Measurements from ENCODE around the gene MUC6. TPM values are rescaled to one million over a fixed set of nuclear protein-coding genes. Genes with fewer than 3 reads are reported as not detected.

Gene MUC6, protein sequence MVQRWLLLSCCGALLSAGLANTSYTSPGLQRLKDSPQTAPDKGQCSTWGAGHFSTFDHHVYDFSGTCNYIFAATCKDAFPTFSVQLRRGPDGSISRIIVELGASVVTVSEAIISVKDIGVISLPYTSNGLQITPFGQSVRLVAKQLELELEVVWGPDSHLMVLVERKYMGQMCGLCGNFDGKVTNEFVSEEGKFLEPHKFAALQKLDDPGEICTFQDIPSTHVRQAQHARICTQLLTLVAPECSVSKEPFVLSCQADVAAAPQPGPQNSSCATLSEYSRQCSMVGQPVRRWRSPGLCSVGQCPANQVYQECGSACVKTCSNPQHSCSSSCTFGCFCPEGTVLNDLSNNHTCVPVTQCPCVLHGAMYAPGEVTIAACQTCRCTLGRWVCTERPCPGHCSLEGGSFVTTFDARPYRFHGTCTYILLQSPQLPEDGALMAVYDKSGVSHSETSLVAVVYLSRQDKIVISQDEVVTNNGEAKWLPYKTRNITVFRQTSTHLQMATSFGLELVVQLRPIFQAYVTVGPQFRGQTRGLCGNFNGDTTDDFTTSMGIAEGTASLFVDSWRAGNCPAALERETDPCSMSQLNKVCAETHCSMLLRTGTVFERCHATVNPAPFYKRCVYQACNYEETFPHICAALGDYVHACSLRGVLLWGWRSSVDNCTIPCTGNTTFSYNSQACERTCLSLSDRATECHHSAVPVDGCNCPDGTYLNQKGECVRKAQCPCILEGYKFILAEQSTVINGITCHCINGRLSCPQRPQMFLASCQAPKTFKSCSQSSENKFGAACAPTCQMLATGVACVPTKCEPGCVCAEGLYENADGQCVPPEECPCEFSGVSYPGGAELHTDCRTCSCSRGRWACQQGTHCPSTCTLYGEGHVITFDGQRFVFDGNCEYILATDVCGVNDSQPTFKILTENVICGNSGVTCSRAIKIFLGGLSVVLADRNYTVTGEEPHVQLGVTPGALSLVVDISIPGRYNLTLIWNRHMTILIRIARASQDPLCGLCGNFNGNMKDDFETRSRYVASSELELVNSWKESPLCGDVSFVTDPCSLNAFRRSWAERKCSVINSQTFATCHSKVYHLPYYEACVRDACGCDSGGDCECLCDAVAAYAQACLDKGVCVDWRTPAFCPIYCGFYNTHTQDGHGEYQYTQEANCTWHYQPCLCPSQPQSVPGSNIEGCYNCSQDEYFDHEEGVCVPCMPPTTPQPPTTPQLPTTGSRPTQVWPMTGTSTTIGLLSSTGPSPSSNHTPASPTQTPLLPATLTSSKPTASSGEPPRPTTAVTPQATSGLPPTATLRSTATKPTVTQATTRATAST (N-terminal part only)
- not detected in 2 replicates for total RNA-seq

DNA sequence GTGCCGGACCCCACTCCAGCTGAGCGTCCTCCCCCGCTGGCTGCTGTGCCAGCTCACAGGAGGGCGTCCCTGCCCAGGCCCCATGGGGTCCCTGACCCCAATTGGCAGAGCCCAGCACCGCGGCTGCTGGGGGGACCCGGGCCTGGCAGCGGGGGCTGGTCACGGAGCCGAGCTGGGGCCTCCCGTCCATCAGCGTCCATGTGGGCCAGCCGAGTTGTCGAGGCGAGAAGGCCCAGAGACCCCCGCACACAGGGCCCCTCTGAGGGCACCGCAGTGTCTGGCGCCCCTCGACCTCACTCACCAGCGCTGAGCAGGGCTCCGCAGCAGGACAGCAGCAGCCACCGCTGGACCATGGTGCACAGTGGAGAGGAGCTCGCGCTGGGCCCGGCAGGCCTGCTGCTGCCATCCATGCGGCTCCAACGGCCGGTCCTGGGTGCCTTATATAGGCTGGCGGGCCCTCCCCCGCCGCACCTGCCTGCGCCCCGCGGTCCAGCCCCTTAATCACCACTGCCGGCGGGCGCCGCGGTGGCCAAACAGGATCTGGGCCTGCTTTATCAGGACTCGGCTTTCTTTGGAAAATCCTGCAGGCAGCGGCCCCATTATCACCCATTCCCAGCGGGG lies at the start of gene MUC6:
MUC6 (minus strand) TSS at position 416 of the 621 bp plus-strand sequence; CDS start at position 353, 63 bp downstream.
- intact Hi-C loops (cut with micrococcal nuclease): no loop called here

DNA sequence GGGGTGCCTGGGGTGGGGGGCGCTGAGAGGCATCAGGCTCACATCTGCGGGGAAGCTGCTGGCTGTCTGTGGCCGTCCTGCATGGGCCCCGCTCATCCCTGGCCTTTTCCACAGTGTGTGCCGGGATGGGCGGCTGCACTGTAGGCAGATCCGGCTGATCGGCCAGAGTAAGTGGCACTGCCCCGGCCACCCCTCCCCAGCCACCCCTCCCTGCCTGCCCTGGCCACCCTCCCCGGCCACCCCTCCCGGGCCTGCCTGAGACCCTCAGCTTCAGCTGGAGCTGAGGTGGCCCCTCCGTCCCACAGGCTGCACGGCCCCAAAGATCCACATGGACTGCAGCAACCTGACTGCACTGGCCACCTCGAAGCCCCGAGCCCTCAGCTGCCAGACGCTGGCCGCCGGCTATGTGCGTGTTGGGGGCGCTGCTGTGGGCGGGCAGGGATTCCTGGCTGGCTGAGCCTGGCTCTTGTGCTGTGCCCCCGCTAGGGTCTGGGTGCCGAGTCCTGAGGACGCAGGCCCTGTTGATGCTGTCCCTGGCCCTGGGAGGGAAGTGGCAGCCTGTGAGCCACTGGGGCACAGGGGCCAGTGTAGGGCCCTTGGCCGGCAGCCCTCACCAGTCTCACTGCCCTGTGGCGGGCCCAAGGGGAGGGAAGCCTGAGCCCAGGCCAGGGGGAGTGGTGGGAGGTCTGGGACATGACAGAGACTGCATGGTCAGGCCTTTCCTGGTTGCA lies 49.1 kb upstream of the MUC6 start:
- intact Hi-C loops (cut with micrococcal nuclease): no loop called here

DNA sequence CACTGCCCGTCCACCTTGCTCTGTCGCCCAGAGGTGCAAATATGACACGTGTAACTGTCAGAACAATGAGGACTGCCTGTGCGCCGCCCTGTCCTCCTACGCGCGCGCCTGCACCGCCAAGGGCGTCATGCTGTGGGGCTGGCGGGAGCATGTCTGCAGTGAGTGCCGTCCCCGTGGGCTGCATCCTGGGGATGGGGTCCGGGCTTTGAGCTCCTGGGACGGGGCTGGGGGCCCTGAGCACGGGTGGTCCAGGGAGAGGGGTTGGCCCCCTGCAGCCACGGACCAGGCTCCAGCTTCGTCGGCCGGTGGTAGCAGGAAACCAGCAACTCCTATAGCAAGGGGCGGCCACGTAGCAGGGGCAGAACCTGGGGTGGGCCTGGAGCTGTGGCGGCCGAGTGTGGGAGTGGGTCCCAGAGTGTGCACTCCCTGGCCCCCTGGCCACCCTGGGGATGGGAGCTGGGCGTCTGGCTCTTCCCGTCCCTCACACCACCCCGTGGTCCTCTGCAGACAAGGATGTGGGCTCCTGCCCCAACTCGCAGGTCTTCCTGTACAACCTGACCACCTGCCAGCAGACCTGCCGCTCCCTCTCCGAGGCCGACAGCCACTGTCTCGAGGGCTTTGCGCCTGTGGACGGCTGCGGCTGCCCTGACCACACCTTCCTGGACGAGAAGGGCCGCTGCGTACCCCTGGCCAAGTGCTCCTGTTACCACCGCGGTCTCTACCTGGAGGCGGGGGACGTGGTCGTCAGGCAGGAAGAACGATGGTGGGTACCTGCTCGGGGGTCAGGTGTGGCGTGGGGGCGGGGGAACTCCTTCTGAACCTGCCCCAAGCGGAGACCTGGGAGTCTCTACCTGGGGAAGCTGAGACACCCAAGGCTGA lies 48.3 kb upstream of the MUC6 start:
- intact Hi-C loops (cut with micrococcal nuclease): no loop called here

DNA sequence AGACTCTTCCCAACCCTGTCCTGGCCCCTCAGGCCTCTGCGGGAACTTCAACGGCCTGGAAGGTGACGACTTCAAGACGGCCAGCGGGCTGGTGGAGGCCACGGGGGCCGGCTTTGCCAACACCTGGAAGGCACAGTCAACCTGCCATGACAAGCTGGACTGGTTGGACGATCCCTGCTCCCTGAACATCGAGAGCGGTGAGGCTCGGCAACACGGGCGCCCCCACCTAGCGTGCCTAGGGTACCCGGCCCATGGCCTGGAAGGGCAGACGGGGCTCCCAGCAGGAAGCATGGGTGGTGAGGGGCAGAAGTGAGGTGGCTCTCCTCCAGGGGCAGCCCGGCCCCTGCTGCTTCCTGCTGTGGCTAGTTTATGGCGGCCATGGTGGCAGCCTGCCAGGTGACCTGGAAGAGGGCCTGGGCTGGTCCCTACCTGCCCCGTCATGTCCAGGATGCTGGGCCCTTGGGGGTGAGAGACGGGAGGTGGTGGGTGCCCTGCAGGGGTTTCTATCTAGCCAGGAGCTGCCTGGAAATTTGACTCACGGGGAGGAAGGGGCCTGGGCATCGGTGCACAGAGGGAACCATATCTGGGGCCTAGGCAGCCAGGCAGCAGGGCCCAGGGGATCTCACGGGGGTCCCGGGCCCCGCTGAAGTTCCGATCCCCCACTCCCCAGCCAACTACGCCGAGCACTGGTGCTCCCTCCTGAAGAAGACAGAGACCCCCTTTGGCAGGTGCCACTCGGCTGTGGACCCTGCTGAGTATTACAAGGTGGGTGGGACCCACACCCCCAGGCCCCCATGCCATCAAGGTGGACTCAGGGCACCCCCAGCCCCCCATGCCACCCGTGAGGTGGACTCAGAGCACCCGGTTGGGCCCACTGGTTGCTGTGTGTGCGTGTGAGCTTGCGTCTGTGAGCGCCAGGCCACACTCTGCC lies 47.4 kb upstream of the MUC6 start:
- intact Hi-C loops (cut with micrococcal nuclease): no loop called here

DNA sequence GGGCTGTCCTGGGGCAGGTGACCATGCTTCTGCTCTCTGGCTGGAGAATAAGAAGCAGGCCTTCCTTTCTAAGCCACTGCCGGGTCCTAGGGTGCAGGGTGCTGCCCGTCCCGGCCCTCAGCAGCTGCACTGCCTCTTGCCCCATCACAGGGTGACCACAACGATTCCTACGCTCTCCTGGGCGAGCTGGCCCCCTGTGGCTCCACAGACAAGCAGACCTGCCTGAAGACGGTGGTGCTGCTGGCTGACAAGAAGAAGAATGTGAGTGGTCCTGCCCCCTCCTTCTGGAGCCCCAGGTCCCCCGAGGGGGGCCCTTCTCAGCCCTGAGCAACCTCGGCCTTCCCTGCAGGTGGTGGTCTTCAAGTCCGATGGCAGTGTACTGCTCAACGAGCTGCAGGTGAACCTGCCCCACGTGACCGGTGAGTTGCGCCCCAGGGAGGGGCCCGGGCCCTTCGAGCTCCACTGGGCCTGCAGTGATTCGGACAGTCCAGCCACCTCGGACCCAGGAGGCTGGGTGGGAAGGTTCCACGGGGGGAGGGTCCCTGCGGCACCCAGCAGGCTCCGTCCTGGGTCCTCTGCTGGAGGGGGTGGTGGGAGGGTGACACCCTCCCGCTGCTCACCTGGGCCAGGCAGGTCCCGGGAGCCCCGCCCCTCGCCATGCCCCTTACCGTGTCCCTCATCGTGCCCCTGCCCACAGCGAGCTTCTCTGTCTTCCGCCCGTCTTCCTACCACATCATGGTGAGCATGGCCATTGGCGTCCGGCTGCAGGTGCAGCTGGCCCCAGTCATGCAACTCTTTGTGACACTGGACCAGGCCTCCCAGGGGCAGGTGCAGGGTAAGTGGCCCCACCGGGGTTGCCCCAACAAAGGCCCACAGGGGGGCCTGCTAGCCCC lies 46.5 kb upstream of the MUC6 start:
- intact Hi-C loops (cut with micrococcal nuclease): no loop called here

DNA sequence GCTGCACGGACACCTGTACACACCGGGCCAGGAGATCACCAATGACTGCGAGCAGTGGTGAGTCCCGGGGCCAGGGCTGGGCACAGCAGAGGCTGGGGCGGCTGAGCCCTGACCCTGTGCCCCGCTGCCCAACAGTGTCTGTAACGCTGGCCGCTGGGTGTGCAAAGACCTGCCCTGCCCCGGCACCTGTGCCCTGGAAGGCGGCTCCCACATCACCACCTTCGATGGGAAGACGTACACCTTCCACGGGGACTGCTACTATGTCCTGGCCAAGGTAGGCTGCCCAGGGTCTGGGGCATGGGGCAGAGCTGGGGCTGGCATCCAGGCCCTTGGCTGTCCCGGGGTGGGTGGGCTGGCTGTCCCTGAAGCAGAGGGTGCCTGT lies 45.8 kb upstream of the MUC6 start:
- intact Hi-C loops (cut with micrococcal nuclease): no loop called here

DNA sequence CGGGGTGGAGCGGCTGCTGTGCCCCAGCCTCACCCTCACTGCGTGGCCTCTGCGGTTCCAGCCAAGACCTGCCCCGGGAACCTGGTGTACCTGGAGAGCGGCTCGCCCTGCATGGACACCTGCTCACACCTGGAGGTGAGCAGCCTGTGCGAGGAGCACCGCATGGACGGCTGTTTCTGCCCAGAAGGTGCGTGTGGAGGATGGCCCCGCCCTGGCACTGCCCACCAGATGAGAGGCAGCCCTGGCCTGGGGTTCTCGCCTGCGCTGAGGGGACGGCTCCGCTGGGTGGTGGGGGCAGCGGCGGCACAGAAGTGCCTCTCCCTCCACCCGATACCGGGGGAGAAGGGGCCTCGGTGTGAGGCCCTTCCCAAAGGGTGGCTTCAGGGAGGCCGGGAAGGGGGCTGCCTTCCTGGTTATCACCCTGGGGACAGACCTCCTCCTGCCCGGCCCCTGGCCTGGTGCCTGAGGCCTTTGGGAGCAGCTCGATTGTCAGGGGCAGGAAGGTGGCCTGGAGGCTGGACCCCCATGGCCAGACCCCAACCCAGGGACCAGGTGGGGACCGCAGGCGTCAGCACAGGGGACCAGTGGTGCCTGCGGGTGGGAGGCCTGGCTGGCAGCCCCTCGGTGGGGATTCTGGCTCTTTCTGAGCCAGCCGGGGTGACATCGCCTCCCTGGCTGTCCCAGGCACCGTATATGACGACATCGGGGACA lies 45.2 kb upstream of the MUC6 start:
- intact Hi-C loops (cut with micrococcal nuclease): no loop called here

DNA sequence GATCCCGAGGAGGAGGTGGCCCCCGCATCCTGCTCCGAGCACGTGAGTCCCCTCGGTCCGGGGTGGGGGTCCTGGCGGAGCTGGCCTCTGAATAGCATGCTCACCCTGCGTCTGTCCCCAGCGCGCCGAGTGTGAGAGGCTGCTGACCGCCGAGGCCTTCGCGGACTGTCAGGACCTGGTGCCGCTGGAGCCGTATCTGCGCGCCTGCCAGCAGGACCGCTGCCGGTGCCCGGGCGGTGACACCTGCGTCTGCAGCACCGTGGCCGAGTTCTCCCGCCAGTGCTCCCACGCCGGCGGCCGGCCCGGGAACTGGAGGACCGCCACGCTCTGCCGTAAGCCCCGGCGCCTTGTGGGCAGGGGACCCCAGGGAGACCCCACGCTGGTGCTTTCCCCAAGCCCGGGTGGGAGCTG lies 41.7 kb upstream of the MUC6 start:
- intact Hi-C loops (cut with micrococcal nuclease): no loop called here

DNA sequence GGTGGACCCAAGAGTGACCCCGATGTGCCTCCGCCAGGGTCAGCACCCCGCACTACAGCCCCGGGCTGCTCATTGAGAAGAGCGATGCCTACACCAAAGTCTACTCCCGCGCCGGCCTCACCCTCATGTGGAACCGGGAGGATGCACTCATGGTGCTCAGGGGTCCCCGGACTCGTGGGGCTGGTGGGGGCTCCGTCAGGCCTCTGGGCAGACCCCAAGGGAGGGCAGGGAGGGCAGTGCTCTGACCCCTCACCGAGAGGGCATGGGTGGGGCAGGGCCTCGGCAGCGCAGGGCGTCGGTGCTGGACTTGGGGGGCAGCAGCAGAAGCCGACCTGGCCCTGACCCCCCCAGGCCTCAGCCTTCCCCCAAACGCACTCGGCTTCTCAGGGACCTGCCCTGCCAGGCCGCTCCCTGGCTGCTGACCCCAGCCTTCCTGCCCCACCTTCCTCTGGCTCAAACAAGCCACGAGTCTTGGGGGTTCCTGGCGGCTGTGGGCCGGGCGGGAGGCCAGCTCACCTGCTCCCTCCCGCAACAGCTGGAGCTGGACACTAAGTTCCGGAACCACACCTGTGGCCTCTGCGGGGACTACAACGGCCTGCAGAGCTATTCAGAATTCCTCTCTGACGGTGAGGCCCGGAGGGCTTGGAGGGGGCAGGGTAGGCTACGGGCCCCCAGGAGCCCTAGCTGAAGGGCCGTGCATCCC lies 41.0 kb upstream of the MUC6 start:
- intact Hi-C loops (cut with micrococcal nuclease): no loop called here

DNA sequence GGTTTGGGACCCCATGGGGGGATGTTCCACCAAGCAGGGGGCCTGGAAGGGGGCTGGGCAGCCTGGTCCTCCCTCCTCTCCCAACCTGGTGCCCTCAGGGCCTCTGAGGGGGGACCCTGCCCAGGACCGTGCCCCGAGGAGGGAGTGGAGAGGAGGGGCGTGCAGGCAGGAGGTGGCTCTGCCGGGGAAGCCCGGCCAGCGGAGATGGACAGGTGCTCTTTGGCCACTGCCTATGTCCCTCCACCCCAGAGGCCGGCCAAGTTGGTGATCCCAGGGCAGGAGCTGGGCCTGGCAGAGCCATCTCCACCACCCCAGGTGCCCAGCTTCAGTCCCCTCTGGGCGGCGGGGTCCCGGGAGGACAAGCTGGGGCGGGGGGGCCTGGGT lies 40.5 kb upstream of the MUC6 start:
- intact Hi-C loops (cut with micrococcal nuclease): no loop called here

DNA sequence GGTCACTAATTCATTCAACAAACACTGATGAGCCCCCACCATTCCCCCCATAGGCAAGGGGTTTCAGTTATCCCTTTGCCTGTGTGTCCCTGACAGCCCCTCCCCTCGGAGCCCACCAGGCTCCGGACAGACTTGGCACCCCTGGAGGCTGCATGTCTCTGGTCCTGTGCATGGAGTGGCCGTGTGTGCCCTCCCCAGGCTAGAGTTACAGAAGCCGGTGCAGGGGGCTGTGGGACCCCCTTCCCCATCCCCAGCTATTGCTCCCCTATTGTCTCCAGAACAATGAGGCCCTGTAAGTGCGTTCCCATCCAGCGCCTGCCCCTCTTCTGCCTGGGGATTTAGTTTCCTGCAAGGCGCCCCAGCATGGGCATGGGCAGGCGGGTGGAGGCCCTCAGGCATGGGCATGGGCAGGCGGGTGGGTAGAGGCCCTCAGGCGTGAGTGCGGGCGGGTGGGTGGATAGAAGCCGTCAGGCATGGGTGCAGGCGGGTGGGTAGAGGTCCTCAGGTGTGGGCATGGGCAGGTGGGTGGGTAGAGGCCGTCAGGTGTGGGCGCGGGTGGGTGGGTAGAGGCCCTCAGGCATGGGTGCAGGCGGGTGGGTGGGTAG lies 39.6 kb upstream of the MUC6 start:
- intact Hi-C loops (cut with micrococcal nuclease): no loop called here

DNA sequence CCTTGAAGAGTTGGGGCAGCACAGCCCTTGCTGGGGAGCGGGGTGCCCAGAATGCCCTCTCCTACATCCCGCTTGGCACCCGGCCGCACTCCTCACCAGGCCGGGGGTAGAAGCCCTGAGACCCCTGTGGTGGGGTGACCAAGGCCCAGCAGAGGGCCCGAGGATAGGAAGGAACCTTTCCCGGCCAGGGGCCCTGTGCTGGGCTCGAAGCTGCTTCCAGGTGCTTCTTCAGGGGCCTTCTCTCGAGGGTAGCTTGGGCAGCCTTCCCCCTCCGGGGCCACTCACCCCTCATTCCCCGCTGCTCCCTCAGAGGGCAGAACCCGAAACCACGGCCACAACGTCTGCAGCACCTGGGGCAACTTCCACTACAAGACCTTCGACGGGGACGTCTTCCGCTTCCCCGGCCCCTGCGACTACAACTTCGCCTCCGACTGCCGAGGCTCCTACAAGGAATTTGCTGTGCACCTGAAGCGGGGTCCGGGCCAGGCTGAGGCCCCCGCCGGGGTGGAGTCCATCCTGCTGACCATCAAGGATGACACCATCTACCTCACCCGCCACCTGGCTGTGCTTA lies 38.9 kb upstream of the MUC6 start:
- intact Hi-C loops (cut with micrococcal nuclease): no loop called here

DNA sequence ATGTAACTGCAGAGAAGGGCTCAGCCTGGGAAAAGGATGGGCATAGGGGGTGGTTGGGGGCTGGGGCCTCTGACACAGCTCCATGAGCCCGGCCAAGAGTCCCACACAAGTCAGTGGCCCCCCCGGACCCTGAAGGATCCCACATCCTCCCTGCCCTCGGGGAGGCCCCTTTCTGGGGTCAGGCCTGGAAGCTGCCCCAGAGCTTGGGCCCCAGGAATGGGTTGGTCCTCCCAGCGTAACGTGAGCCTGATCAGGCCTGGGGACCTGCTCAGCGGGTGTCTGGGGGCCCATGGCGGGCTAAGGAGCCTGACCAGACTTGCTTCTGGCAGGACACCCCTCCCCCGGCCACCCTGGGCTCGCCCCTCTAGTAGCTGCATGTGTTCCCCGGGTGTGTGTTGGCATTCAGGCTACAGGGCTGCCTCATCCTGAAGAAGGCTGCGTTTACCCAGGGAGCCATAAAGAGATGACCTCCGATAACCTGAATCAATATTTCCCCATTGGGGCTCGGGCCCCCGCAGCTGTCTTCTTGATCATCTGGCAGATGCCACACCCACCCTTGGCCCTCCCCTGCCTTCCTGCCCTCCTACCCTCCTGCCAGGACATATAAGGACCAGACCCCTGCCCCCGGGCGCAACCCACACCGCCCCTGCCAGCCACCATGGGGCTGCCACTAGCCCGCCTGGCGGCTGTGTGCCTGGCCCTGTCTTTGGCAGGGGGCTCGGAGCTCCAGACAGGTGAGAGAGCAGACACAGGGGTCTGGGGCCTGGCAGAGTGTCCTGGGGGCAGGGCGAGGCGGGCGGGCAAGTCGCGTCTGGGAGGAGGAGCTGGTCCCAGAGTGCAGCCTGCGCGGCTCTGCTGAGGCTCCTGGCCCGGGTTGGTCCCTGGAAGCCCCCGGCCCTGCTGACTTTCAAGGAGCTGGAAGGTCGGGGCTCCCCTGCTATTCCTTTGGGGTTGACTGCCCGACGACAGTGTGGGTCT lies 38.0 kb upstream of the MUC6 start, which contains the start of gene MUC2:
MUC2 (plus strand) TSS at position 631 of the 978 bp plus-strand sequence.
- intact Hi-C loops (cut with micrococcal nuclease): no loop called here

DNA sequence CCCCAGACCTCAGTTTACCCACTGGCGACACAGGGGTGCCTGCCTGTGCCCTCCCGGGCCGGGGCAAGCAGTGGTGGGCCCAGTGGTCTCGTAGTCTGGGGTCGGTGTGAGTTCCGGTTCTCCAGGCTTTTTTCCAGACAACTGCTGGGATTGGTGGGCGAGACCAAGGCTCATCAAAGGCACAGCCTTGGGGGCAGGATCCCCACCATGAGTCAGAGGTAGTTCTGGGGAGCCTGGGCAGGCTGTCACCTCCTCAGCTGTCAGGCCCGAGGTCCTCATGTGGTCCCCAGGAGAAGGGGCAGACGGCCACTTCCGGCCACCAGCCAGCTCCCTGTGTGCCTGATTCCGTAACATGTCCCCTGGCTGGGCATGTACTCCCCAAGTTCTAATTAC lies 37.3 kb upstream of the MUC6 start:
- intact Hi-C loops (cut with micrococcal nuclease): no loop called here
